SK-N-SH (cell line): ENCODE results near the gene KNSTRN. TPM values are rescaled to one million over a fixed set of nuclear protein-coding genes. Genes with fewer than 3 reads are reported as not detected.

Experiments used
- CTCF ChIA-PET: fragments of 300-600, 350-600 bp; formaldehyde crosslinking; extraction: SDS; loops from one replicate; lab custom pipeline; 2021; lab: Yijun Ruan, JAX
- POLR2A ChIA-PET: fragments of 350-600 bp; sonication (Branson Sonifier 250); formaldehyde crosslinking; extraction: SDS; loops from one replicate; lab custom pipeline; 2020; ENCODE audit warnings: antibody characterized with exemption, inconsistent platforms; lab: Yijun Ruan, JAX
- DNase-seq: peaks from one replicate; pipeline ENCODE4 v3.0.0; 2012
- H2AFZ ChIP-seq: fragments of 200-600 bp; sonication (generic); 2 replicates; pipeline ENCODE4 v1.8.1; 2016; ENCODE audit warnings: antibody characterized with exemption, mild to moderate bottlenecking, low read depth
- H3F3A ChIP-seq: fragments of 200-600 bp; sonication (generic); replicated peaks from 2 replicates; pipeline ENCODE3; 2016; ENCODE audit warnings: antibody characterized with exemption, mild to moderate bottlenecking; ENCODE audit not compliant: insufficient read depth
- H3K27ac ChIP-seq, 2 experiments: fragments of 200-500 bp in 1 of 2; fragments of 200-600 bp in 1 of 2; sonication (Bioruptor generic) in 1 of 2; sonication (generic), shearing (Covaris generic) in 1 of 2; 2 replicates each; pipeline versions ENCODE4 v1.5.1 to v1.6.1; 2014 to 2016; ENCODE audit warnings: low read depth in 2 of 2, inconsistent platforms in 1 of 2, low read length in 1 of 2, mild to moderate bottlenecking in 1 of 2, mixed read lengths in 1 of 2
- H3K27me3 ChIP-seq: fragments of 200-600 bp; sonication (generic), shearing (Covaris generic); 2 replicates; pipeline ENCODE4 v1.6.1; 2016; ENCODE audit warnings: mixed run types; ENCODE audit not compliant: insufficient read depth
- H3K36me3 ChIP-seq, 2 experiments: fragments of 200-500 bp in 1 of 2; fragments of 200-600 bp in 1 of 2; sonication (Bioruptor generic) in 1 of 2; sonication (generic) in 1 of 2; replicated peaks in 1 of 2; 2 replicates each; pipeline versions ENCODE3 to v1.5.1; 2014 to 2016; ENCODE audit warnings: low read length in 1 of 2, mild to moderate bottlenecking in 1 of 2; ENCODE audit not compliant: insufficient read depth in 2 of 2, control insufficient read depth in 1 of 2
- H3K4me1 ChIP-seq, 2 experiments: fragments of 200-500 bp in 1 of 2; fragments of 200-600 bp in 1 of 2; sonication (Bioruptor generic) in 1 of 2; sonication (generic), shearing (Covaris generic) in 1 of 2; 2 replicates each; pipeline versions ENCODE4 v1.5.1 to v1.6.1; 2014 to 2016; ENCODE audit warnings: low read depth in 1 of 2, low read length in 1 of 2, mixed run types in 1 of 2; ENCODE audit not compliant: insufficient read depth in 2 of 2, control insufficient read depth in 1 of 2
- H3K4me2 ChIP-seq: fragments of 200-600 bp; sonication (generic), shearing (Covaris generic); 2 replicates; pipeline ENCODE4 v1.6.1; 2017; ENCODE audit warnings: mixed run types
- H3K4me3 ChIP-seq, 2 experiments: fragments of 200-500 bp in 1 of 2; fragments of 200-600 bp in 1 of 2; sonication (Bioruptor generic) in 1 of 2; sonication (generic), shearing (Covaris generic) in 1 of 2; 2 replicates each; pipeline versions ENCODE4 v1.5.1 to v1.8.1; 2014 to 2016; ENCODE audit warnings: low read depth in 2 of 2, inconsistent platforms in 1 of 2, low read length in 1 of 2, mild to moderate bottlenecking in 1 of 2, mixed read lengths in 1 of 2, moderate library complexity in 1 of 2
- H3K79me2 ChIP-seq: fragments of 200-600 bp; sonication (generic); 2 replicates; pipeline ENCODE4 v1.8.1; 2017; ENCODE audit warnings: mild to moderate bottlenecking; ENCODE audit not compliant: insufficient read depth
- H3K9ac ChIP-seq: fragments of 200-600 bp; sonication (generic); 2 replicates; pipeline ENCODE4 v1.6.1; 2017; ENCODE audit warnings: mixed run types
- H3K9me2 ChIP-seq: fragments of 200-600 bp; sonication (generic); 2 replicates; pipeline ENCODE4 v1.6.1; 2017; ENCODE audit warnings: mixed run types
- H3K9me3 ChIP-seq: fragments of 200-600 bp; sonication (generic); 2 replicates; pipeline ENCODE4 v1.6.1; 2017; ENCODE audit warnings: mixed run types, mild to moderate bottlenecking, moderate library complexity
- H4K20me1 ChIP-seq: fragments of 200-600 bp; sonication (generic); 2 replicates; pipeline ENCODE4 v1.6.1; 2017; ENCODE audit warnings: mild to moderate bottlenecking, mixed run types; ENCODE audit not compliant: insufficient read depth
- CHD2 ChIP-seq: fragments of 150-350 bp; IDR thresholded peaks from 2 replicates; pipeline ENCODE4 v1.6.1; 2018; ENCODE audit warnings: low read length; ENCODE audit not compliant: partially characterized antibody
- JUND ChIP-seq: IDR thresholded peaks from 2 replicates; pipeline ENCODE4 v1.4.0; 2012
- NFIC ChIP-seq: IDR thresholded peaks from 2 replicates; pipeline ENCODE4 v1.4.0; 2012; ENCODE audit warnings: borderline replicate concordance
- NRF1 ChIP-seq: IDR thresholded peaks from 2 replicates; pipeline ENCODE4 v1.6.1; 2012; ENCODE audit warnings: low read depth, mild to moderate bottlenecking, low read length
- POLR2AphosphoS5 ChIP-seq: IDR thresholded peaks from 2 replicates; pipeline ENCODE4 v1.6.1; 2012; ENCODE audit warnings: low read depth, low read length
- RAD21 ChIP-seq: IDR thresholded peaks from 2 replicates; pipeline ENCODE4 v1.6.1; 2012; ENCODE audit warnings: mild to moderate bottlenecking, low read length
- SMC3 ChIP-seq: IDR thresholded peaks from 2 replicates; pipeline ENCODE4 v1.6.1; 2012; ENCODE audit warnings: low read depth, low read length, improper control_type of control experiment
- WGBS: methylation state at CpG from one replicate; pipeline ENCODE4 v1.1.6; 2017; ENCODE audit warnings: low lambda C conversion rate; 5-methylcytosine and 5-hydroxymethylcytosine counted together
- polyA plus RNA-seq, 3 experiments: library from polyadenylated mRNA; depleted of rRNA; stranded (reverse); fragments of >200 nt; gene quantifications; 2 replicates each; pipeline ENCODE4 v1.2.3, GENCODE V29; 2012
- TF ChIP-seq, protein P1 (sequence below): fragments of 200-600 bp; sonication (generic); IDR thresholded peaks from 2 replicates; pipeline ENCODE4 v1.6.1; 2017; ENCODE audit warnings: antibody characterized with exemption, mild to moderate bottlenecking, moderate library complexity

KNSTRN gene
- polyA plus RNA-seq, 1 of the 3 experiments (the other 2 are of a cell fraction): 25.5 TPM

DNA sequence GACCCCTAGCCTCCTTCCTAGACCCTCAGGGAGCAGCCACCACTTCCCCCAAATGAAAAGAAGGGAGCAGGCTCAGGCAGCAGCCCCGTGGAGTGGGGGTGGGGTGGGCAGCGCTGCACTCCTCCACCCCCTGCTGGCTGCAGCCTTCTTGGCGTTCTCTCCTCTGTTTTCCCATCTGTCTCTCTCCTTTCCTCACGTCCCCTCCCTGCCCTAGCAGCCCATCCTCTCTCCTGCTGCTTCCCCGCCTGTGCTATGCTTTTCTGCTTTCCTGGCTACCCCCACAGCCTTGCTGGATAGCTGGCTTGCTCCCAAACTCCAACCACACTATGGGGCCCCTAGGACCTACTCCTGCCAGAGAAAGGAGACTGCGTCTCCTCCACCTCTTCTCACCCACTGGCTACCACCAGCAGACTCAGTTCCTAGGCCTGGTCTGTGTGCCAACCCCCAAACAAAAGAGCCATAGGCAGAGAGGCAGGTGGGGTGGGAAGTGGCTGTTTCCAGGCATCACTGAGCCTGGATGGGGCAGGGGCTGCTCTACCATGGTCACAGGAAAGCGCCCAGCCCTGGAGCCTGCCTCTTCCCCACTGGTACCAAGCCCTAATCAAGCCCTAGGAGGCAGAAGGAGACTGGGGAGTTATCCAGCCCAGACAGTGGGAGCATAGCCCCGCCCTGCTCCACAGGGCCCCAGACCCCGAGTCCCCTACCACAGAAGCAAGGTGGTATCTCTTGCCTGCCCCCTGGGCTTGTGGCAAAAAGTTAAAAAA is 27.9 kb upstream of the KNSTRN start:
- CTCF ChIA-PET: interaction anchor here (0.7 to 70.6 kb wide), 10 partner anchors 9 to 80 kb away, joined by 3 to 2194 read pairs (median 4); partner anchors contain the start of genes ANKRD63, CCDC9B, INAFM2 and KNSTRN
- TF ChIP-seq NRF1 (no peak), POLR2AphosphoS5 (no peak), SMC3 (peak; percentile 54), CHD2 (peak; percentile 92), NFIC (0 out of 2 replicates have a peak, but pooled peaks have one; percentile 10), RAD21 (peak; percentile 46)
- TF ChIP-seq, protein P1, sequence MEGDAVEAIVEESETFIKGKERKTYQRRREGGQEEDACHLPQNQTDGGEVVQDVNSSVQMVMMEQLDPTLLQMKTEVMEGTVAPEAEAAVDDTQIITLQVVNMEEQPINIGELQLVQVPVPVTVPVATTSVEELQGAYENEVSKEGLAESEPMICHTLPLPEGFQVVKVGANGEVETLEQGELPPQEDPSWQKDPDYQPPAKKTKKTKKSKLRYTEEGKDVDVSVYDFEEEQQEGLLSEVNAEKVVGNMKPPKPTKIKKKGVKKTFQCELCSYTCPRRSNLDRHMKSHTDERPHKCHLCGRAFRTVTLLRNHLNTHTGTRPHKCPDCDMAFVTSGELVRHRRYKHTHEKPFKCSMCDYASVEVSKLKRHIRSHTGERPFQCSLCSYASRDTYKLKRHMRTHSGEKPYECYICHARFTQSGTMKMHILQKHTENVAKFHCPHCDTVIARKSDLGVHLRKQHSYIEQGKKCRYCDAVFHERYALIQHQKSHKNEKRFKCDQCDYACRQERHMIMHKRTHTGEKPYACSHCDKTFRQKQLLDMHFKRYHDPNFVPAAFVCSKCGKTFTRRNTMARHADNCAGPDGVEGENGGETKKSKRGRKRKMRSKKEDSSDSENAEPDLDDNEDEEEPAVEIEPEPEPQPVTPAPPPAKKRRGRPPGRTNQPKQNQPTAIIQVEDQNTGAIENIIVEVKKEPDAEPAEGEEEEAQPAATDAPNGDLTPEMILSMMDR: peak; percentile 63
- Histone ChIP-seq H3K4me3 (no peak overlapping the region; a peak in 1 of 4 replicates), H3K4me2 (no peak overlapping the region), H4K20me1 (no peaks in the 10 kb centered on the region), H2AFZ (no peak overlapping the region; the same call in 1 of the 2 replicates), H3F3A (peaks cover 6% of the 10 kb centered on the region), H3K9me3 (no peaks in the 10 kb centered on the region), H3K4me1 (peaks cover 0 to 36% of the 10 kb centered on the region in 2 experiments; a peak in 2 of 4 replicates), H3K36me3 (no peaks in the 10 kb centered on the region), H3K9me2 (no peaks in the 10 kb centered on the region), H3K27me3 (no peaks in the 10 kb centered on the region), H3K27ac (peak overlapping the region in 1 of 2 experiments; percentile 60; a peak in 2 of 4 replicates), H3K79me2 (no peaks in the 10 kb centered on the region), H3K9ac (no peak overlapping the region)
- DNase-seq: peak; percentile 88
- 51% methylated on average over 9 of the region's 9 CpGs for WGBS
- POLR2A ChIA-PET: interaction anchor here (0.8 to 1.2 kb wide), 2 partner anchors 10 to 14 kb away, joined by 3 to 4 read pairs; partner anchors contain the start of gene CCDC9B

- Histone ChIP-seq H3K9me3 (no peaks in the 10 kb centered on the region), H3K4me1 (peaks cover 0 to 36% of the 10 kb centered on the region in 2 experiments; a peak in 2 of 4 replicates), H3F3A (peaks cover 6% of the 10 kb centered on the region), H3K79me2 (no peaks in the 10 kb centered on the region), H3K27ac (no peak overlapping the region), H3K9ac (no peak overlapping the region), H3K36me3 (no peaks in the 10 kb centered on the region), H3K27me3 (0 out of 2 replicates have a peak, but pooled peaks cover 11% of the 10 kb centered on the region), H3K4me3 (no peak overlapping the region), H4K20me1 (no peaks in the 10 kb centered on the region), H3K9me2 (no peaks in the 10 kb centered on the region), H3K4me2 (no peak overlapping the region), H2AFZ (no peak overlapping the region)
- WGBS: 83% methylated on average over 3 of the region's 5 CpGs
- DNase-seq: no peak
- ChIA-PET CTCF (interaction anchor here (0.9 to 70.6 kb wide), 5 partner anchors 12 to 81 kb away, joined by 3 to 2194 read pairs (median 4); partner anchors contain the start of genes ANKRD63, CCDC9B, INAFM2 and PLCB2), POLR2A (interaction anchor here (0.5 to 1.2 kb wide), 2 partner anchors 16 to 45 kb away, joined by 4 read pairs; partner anchors contain the start of gene CCDC9B)
- no peak for TF ChIP-seq JUND
Measured at GRCh38 chr15:40355976-40356585, 26.4 kb upstream of the KNSTRN start.
